Measurements from ENCODE around the gene FAM3A.

DNA sequence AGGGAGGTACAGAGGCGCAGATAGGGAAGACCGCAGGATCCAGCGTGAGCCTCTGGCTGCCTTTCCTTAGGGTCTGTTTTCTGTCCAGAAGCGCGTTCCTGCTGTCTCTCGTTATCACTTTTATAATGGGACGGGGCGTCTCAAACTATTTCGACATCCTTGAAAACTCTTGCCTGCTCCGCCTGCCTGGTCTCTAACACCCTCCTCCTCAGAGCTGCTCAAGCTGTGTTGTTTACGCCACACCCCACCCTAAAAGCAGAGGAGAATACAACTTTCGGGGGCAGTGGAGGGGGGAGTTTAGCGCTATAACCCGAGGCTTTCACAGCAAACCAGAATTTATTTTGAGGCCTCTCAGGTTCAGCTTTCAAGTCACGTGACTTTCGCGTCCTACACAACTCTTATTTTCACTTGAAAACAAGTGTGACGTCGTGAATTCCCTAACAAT, 646 bp upstream of the FAM3A start:
- TF ChIP-seq, protein P1, sequence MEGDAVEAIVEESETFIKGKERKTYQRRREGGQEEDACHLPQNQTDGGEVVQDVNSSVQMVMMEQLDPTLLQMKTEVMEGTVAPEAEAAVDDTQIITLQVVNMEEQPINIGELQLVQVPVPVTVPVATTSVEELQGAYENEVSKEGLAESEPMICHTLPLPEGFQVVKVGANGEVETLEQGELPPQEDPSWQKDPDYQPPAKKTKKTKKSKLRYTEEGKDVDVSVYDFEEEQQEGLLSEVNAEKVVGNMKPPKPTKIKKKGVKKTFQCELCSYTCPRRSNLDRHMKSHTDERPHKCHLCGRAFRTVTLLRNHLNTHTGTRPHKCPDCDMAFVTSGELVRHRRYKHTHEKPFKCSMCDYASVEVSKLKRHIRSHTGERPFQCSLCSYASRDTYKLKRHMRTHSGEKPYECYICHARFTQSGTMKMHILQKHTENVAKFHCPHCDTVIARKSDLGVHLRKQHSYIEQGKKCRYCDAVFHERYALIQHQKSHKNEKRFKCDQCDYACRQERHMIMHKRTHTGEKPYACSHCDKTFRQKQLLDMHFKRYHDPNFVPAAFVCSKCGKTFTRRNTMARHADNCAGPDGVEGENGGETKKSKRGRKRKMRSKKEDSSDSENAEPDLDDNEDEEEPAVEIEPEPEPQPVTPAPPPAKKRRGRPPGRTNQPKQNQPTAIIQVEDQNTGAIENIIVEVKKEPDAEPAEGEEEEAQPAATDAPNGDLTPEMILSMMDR (IDR thresholded peaks at IDR 0.05; ENCODE audit: low read depth, low read length, poor library complexity, severe bottlenecking) = no peak
- no peak for TF ChIP-seq EZH2phosphoT487 (IDR thresholded peaks at IDR 0.05; ENCODE audit: borderline replicate concordance, low read length)

All from DOHH2 (cell line).